ENCODE data around the gene TIAM1. TPM values are rescaled to one million over a fixed set of nuclear protein-coding genes. Genes with fewer than 3 reads are reported as not detected.

Gene TIAM1, protein sequence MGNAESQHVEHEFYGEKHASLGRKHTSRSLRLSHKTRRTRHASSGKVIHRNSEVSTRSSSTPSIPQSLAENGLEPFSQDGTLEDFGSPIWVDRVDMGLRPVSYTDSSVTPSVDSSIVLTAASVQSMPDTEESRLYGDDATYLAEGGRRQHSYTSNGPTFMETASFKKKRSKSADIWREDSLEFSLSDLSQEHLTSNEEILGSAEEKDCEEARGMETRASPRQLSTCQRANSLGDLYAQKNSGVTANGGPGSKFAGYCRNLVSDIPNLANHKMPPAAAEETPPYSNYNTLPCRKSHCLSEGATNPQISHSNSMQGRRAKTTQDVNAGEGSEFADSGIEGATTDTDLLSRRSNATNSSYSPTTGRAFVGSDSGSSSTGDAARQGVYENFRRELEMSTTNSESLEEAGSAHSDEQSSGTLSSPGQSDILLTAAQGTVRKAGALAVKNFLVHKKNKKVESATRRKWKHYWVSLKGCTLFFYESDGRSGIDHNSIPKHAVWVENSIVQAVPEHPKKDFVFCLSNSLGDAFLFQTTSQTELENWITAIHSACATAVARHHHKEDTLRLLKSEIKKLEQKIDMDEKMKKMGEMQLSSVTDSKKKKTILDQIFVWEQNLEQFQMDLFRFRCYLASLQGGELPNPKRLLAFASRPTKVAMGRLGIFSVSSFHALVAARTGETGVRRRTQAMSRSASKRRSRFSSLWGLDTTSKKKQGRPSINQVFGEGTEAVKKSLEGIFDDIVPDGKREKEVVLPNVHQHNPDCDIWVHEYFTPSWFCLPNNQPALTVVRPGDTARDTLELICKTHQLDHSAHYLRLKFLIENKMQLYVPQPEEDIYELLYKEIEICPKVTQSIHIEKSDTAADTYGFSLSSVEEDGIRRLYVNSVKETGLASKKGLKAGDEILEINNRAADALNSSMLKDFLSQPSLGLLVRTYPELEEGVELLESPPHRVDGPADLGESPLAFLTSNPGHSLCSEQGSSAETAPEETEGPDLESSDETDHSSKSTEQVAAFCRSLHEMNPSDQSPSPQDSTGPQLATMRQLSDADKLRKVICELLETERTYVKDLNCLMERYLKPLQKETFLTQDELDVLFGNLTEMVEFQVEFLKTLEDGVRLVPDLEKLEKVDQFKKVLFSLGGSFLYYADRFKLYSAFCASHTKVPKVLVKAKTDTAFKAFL (N-terminal part only)
- total RNA-seq, result 38.4 TPM

DNA sequence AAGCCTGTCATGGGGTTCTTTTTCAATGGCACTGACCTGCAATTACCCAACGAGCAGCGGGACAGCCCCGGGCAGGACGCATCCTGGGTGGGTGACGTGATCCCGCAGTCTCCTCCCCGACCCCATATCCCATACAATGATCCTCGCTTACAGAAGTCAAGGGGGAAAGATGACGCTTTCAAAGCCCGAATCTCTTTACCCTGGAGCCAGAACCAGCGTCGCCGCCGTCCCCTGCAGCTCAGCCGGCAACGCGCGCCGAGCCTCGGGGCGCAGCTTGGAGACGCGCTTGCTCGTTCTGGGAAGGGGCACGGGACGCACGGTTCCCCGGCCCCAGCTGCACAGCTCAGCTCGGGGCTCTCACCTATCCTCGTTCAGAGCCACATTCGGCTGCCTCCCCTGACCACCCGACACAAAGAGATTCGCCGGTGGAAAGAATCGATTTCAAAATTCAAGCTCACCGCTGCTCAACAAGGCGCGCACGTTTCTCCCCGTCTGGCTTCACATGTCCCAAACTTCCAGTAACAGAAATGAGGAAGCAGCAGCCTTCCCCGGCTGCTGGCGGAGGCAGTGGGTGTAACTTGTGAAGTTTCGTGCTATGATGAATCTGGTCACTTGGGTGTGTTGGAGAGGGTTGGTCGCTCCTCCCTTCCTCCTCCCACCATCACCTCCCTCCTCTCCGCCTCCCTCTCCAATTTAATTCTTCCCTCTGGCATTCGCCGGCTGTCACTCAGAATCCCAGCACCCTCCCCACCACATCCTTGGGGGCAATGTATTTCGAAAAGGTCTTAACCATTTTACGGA lies at the start of gene TIAM1:
TIAM1 (minus strand) TSS at position 582 of the 801 bp plus-strand sequence. CDS start 77,289 bp downstream, outside the sequence.

All from camera-type eye (tissue), 1 donor.